HG03159 (cell line): ENCODE data around the gene RER1.
"Not testable (repeated sequence)": the region's sequence is repeated elsewhere in the genome, so short reads cannot be mapped to it uniquely, and the experiment has no call there.

Experiments used
- ATAC-seq: cut with Tn5 transposase; IDR thresholded peaks from one replicate; pipeline ENCODE4 v1.9.1; 2021; ENCODE audit warnings: mild to moderate bottlenecking, moderate library complexity; ENCODE audit not compliant: unreplicated experiment

The RER1 gene

GRCh38 chr1:2440346-2440745 lies 48.7 kb downstream of the RER1 start:
- not testable (repeated sequence) for ATAC-seq

DNA sequence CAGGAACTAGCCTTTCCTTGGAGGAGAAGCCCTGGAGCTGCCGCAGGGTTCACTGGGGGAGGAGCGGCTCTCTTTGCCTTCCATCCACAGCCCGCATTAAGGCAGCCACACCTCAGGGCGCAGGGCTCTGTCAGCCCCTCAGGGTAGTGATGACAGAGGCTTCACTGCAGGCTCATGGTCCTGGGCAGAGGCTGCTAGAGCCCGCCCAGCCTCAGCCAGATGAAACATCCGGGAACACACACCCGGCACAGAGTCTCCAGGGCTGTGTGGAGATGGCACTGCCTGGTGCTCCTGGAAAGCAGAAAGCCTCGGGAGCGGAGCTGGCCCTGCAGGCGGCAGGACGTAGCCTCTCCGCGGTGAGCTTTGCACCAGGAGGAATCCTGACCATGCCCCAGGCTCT lies 50.1 kb downstream of the RER1 start:
- ATAC-seq = no peak

- no peak for ATAC-seq
Observed at GRCh38 chr1:2442661-2443060, 51.0 kb downstream of the RER1 start.

GRCh38 chr1:2443277-2444137 lies 51.9 kb downstream of the RER1 start:
- no peak for ATAC-seq

DNA sequence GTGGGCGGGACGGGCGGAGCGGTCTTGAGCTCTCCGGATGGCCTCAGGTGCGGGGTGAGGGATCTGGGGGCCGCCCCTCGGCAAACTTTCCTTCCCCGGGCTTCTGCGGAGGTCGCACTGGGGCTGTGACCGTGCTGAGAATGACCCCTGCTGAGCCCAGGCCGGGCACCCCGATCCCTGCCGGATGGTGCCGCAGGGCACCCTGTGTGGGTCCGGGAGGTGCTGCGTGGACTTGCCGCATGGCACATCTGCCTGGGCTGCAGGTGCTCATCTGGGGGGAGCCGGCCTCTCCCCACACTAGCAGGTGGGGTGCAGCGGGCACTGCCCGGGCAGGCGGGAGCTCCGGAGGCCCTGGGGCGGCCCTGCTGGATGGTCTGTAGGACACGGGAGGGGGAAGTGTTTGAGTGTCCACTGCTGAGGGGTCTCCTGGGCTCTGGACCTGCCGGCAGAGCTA lies 52.5 kb downstream of the RER1 start:
- no peak for ATAC-seq

GRCh38 chr1:2445162-2445822 lies 53.7 kb downstream of the RER1 start:
- ATAC-seq = no peak

DNA sequence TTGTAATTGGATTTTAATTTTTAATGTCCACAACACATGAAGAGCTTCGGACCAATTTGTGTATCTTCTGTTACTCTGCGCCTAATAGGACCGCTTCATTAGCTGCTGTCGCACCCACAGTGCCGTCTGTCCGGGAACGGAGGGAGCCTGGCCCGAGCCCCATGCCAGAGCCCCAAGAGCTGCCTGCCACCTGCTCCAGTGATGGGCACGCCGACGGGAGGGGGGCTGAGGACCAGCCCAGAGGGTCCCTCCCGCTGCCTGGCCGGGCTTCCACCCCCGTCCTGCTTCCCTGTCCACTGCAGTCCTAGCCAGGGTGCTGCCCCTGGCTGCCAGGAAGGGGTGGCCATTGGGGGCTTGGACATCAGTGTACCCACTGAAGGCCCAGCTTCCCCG lies 54.2 kb downstream of the RER1 start:
- ATAC-seq = no peak

- ATAC-seq = no peak
Observed at GRCh38 chr1:2446394-2446793, 54.8 kb downstream of the RER1 start.

DNA sequence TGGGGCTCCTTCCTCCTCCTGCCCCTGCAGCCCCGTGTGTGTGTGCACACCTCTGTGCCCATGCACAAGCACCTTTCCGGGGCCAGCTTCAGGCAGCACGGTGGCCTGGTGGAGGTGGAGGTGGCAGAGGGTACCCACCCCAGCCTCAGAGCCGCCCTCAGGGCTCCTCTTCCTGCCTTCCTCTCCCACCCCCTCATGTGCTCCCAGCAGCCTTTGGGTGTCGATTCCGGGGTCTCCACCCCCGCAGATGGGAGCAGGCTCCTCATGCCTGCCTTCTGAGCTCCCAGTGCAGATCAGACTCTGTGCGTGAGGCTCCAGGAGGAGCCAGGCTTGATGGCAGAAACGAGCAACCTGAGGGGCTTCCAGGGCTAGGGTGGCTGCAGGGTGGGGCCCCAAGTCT lies 55.2 kb downstream of the RER1 start:
- no peak for ATAC-seq

DNA sequence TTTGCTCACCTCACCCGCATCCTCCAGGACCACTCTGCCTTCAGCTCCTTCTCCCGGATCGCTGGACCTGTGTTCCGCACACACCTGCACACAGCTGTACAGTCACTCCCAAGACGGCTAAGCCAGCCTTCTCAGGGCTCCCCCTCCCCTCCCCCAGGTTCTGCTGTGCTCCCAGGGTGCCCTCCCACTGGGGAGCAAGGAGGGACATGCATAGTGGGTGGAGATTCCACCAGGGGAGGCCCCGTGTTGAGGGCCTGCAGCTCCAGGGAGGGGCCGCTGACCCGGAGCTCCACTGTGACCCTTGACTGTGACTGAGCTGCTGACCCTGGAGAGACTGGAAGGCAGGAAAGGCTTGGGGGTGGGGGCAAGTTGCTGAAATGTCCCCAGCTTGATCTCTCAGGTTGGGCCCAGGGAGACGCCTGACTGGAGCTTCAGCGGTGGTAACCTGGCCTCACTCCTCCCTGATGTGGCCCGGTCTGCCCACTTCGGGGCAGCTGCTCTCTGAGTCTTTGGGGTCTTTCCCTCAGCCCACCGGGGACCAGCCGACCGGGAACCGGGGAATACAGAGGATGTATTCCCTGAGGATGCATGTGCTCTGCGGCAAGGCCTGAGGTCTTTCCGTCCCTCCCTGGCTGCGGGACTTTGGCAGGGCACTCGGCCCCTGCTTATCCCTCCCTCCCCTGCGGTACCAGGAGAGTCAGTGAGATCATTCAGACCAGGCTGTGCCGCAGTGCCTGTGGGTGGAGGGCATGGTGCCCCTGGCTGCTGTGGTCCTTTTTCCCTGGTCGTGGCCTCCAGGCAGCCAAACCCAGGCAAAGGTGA lies 55.8 kb downstream of the RER1 start:
- ATAC-seq = no peak

DNA sequence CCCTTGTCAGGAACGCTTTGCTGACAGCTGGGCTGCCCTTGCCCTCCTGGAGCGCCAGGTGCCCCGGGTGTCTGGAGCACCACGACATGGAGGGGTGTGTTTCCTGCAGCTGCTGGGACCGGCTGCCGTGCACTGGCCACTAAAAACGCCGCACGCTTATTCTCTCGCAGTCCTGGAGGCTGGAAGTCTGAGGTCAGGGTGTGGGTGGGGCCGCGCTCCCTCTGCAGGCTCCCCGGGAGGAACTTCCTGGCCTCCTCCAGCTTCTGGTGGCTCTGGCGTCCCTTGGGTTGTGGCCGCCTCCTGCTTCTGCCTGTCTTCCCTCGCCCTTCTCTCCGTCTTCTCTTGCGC lies 56.4 kb downstream of the RER1 start:
- no peak for ATAC-seq

DNA sequence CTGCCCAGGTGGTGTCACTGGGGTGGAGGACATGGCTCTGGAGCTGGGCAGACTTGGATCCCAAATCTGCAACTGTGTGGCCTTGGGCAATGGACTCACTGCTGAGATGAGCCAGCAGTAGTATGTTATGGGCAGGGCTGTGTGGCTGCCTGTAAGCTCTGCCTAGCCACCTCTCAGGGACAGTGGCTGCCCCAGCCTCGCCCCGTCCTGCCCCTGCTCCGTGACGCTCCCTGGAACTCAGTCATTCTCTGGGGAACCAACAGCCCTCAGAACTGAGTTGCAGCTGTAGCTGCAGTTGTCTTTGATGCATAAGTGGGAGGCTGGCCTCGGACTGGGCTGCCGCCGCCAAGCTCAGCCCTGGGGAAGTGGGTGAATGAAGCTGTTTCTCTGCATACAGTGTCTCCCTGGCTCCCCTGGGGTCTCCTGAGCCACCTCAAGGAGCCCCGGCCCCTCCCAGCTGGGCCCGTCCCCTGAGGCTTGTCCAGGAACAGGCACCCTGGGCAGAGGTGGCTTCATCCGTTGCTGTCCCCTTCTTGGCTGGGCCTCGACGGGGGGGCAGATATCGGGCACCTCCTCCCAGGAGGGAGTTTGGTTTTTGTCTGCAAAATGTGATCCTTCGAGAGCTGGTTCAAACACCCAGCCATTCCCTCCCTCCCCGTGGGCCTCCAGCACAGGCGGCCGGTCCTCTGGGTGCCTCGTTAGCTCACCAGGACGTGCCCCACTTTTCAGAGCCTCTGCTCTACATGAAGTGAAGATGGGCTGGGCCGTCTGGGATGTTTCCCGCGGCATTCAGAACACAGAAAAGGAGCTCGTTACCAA lies 58.2 kb downstream of the RER1 start:
- ATAC-seq = no peak

GRCh38 chr1:2451741-2452140 lies 60.1 kb downstream of the RER1 start:
- ATAC-seq = no peak

DNA sequence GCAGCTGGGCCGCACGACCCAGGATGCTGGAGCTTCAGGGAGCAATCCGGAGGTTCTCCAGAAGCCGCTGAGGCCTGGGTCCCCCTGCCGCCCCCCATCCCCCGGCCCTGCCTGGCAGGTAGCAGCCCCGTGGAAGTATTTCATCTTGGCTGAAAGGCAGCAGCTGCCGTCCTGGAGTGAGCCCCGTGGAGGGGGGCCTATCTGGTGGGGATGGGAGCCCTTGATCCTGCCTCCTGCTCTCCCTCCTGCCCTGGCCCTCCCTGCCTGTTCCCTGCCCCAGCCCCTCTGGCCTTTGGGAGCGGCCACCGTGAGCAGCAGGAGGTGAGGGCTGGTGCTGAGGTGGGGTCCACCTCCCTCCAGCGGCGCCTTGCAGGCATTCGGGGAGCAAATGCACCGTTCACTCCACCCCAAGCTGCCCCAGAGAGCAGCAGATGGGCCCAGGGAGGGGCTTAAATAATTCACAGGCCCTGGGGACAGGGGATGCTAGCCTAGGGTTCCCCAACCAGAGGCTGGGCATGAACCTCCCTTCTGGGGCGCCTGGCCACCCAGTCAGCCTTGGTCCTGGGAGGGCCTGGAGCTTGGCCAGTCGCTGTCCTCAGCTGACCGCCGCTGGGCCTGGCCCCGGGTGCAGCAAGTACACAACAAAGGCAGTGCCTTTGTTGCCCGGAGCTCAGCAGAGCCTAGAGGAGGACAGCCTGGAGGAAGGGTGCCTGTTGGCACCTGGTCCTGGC lies 60.7 kb downstream of the RER1 start:
- ATAC-seq = no peak

DNA sequence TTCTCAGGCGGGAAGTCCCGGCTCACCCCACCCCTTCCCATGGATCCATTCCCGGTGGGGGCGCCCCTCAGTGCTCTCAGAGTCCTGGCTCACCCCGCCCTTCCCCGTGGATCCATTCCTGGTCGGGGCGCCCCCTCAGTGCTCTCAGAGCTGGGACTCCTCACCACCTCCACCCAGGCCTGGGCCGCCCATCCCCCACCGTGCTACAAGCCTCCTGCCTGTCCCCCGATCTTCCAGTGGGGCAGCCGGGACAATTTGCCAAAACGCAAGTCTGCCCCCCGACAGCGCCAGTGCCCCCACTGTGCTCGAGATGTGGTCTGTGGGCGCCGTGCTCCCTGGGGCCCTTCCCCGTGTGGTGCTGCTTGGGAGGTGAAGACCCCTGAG lies 61.3 kb downstream of the RER1 start:
- no peak for ATAC-seq

- no peak for ATAC-seq
Observed at GRCh38 chr1:2454227-2454626, 62.6 kb downstream of the RER1 start.
